GM12864 (cell line): ENCODE data around the gene GPR173.
A peak's percentile ranks its signal among the peaks of the same experiment; 100 is the strongest.

Experiments
- DNase-seq: peaks from one replicate; pipeline ENCODE4 v3.0.0-alpha.2; 2011; ENCODE audit warnings: low read depth
- H3K4me3 ChIP-seq: 2 replicates; pipeline ENCODE4 v1.5.1; 2011; ENCODE audit warnings: mild to moderate bottlenecking, low read depth, low read length, control low read depth
- TF ChIP-seq, protein P1 (sequence below): IDR thresholded peaks from 2 replicates; pipeline ENCODE4 v1.5.1; 2011; ENCODE audit warnings: low read depth, mild to moderate bottlenecking, moderate library complexity, low read length, control low read depth, inconsistent platforms; ENCODE audit errors: missing control alignments

Gene GPR173

DNA sequence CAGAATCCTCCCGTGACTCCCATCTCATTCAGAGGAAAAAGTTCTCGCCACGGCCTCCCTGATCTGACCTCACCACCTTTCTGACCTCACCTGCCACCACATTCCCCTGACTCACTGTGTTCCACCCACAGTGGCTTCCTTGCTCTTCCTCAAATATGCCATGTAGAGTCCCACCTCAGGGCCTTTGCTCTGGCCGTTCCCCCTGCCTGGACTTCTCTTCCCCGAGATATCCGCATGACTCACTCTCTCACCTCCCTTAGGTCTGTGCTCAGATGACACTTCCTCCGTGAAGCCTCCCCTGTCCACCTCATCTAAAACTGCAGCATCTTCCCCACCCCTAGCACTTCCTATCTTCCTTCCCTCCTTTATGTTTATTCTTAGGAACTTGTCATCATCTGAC is 26.4 kb downstream of the GPR173 start:
- TF ChIP-seq, protein P1, sequence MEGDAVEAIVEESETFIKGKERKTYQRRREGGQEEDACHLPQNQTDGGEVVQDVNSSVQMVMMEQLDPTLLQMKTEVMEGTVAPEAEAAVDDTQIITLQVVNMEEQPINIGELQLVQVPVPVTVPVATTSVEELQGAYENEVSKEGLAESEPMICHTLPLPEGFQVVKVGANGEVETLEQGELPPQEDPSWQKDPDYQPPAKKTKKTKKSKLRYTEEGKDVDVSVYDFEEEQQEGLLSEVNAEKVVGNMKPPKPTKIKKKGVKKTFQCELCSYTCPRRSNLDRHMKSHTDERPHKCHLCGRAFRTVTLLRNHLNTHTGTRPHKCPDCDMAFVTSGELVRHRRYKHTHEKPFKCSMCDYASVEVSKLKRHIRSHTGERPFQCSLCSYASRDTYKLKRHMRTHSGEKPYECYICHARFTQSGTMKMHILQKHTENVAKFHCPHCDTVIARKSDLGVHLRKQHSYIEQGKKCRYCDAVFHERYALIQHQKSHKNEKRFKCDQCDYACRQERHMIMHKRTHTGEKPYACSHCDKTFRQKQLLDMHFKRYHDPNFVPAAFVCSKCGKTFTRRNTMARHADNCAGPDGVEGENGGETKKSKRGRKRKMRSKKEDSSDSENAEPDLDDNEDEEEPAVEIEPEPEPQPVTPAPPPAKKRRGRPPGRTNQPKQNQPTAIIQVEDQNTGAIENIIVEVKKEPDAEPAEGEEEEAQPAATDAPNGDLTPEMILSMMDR: no peak
- H3K4me3 ChIP-seq: no peak overlapping the region
- no peak for DNase-seq

DNA sequence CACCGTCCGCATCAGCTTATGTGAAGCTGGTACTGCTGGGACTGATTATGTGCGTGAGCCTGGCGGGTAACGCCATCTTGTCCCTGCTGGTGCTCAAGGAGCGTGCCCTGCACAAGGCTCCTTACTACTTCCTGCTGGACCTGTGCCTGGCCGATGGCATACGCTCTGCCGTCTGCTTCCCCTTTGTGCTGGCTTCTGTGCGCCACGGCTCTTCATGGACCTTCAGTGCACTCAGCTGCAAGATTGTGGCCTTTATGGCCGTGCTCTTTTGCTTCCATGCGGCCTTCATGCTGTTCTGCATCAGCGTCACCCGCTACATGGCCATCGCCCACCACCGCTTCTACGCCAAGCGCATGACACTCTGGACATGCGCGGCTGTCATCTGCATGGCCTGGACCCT is 28.1 kb downstream of the GPR173 start:
- TF ChIP-seq, protein P1: no peak
- DNase-seq: no peak

DNA sequence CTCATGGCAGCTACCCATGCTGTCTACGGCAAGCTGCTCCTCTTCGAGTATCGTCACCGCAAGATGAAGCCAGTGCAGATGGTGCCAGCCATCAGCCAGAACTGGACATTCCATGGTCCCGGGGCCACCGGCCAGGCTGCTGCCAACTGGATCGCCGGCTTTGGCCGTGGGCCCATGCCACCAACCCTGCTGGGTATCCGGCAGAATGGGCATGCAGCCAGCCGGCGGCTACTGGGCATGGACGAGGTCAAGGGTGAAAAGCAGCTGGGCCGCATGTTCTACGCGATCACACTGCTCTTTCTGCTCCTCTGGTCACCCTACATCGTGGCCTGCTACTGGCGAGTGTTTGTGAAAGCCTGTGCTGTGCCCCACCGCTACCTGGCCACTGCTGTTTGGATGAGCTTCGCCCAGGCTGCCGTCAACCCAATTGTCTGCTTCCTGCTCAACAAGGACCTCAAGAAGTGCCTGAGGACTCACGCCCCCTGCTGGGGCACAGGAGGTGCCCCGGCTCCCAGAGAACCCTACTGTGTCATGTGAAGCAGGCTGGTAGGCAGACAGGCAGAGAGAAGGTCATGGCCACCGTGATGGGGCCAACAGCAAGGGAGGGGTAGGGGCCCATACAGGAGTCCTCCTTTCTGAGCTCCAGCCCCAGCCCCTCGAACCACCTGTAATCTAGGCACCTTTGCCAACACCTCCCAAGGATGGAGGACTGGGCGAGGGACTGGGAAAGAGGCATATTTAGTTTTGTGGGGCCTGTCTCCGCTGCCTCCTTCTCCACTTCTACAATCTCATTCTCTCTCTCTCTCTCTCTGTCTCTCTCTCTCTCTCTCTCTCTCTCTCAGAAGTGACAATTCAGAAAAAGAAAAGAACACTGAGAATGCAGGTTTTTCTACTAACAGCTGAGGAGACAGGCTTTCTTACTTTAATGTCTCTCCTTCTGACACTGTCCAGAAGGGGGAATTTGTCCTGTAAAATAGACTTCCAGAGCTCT is 28.9 kb downstream of the GPR173 start:
- TF ChIP-seq, protein P1: peak; percentile 36
- no peak for DNase-seq
- H3K4me3 ChIP-seq: no peak overlapping the region

More for the DNA sequence above, 28.1 kb downstream of the GPR173 start:
- no peak overlapping the region for H3K4me3 ChIP-seq

DNA sequence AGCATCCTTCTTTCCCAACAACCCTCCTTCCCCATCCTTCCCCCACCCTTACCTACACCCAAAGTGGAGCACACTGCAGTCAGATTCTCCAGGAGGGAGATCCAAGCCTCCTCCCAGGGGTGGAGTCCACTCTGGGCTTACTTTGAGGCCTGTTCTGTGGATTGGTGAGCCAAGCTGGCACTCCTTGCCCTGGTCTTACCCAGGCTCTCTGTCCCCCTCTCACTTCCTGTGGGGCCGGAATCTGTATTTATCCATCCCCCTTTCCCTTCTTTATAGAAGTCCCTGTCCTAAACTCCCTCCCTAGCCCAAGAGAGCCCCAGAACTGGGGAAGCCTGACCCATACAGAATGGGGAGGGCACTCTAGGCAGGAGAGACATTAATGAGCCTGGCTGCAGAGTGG is 30.4 kb downstream of the GPR173 start:
- TF ChIP-seq, protein P1: no peak
- no peak for DNase-seq
- no peak overlapping the region for H3K4me3 ChIP-seq

DNA sequence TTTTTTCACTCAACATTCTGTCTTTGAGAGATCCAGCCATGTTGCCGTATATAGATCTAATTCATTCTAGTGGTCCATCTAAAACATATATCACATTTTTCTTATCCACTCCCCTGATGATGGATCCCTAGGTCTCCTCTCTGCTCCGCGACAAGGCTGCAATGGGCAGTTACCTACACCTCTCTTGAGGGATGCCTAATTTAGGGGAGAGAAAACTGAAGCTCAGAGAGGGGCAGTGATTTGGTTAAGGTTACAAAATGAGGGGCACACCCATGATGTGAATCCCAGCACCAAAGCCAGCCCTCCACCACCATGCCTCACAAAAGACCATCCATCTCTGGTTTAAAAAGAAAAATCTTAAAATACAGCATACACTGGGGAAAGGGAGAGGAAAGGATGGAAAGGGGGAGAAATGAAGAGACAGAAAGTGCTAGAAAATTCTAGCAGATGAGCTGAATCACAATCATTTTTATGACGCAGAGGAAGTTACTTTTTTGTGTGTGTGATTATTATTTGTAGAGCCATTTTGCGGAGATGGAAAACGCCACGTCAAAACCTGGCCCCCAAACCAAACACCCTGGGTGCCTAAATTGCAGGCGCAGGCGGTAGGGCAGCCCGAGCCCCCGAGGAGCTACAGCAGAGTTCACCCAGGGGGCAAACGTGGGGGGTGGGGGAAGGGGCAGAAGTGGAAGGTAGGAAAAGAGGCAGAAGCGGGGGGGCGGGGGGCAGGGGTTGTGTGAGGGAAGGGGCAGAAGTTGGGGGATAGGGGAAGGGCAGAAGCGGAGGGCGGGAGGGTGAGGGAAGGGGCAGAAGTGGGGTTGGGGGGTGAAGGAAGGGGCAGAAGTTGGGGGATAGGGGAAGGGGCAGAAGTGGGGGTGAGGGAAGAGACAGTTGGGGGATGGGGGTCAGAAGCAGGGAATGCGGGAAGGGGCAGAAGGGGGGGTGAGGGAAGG is 32.3 kb downstream of the GPR173 start:
- DNase-seq: no peak
- H3K4me3 ChIP-seq: no peak overlapping the region
- TF ChIP-seq, protein P1: no peak

DNA sequence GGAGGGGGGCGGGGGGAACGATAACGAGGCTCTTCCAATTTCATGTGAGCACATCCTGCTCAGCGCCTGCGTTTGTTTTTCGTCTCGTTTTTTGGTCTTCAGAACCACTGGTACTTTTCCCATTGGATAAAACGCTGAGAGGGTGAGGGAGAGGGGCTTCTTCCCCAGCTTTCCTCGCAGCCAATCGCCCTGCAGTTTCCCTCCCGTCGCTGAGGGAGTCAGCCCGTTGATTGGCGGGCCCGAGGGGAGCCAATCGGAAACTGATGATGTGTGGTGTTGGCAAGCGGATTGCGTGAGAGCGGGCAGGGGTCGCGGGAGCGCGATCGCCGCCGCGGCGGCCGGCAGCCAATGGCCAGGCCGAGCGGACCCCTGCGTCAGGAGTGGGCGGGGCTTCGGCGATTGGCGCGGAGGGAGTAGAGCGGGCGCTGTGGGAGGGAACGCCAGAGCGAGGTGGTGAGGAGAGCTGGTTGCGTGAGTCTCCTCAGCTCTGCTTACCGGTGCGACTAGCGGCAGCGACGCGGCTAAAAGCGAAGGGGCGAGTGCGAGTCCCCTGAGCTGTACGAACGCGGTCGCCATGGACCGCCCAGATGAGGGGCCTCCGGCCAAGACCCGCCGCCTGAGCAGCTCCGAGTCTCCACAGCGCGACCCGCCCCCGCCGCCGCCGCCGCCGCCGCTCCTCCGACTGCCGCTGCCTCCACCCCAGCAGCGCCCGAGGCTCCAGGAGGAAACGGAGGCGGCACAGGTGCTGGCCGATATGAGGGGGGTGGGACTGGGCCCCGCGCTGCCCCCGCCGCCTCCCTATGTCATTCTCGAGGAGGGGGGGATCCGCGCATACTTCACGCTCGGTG is 33.6 kb downstream of the GPR173 start, which contains the start of gene TSPYL2:
Gene TSPYL2 (plus strand): TSS at position 443 of the 848 bp plus-strand sequence. CDS start 132 bp downstream, at position 575.
- TF ChIP-seq, protein P1: no peak
- H3K4me3 ChIP-seq: peak within 1 kb of the TSS; percentile 61
- peak; percentile 78 for DNase-seq
